ENCODE results near the gene CHTF18. TPM values are rescaled to one million over a fixed set of nuclear protein-coding genes. Genes with fewer than 3 reads are reported as not detected.

CHTF18 gene
- polyA plus RNA-seq, 4 donors: 5.6 to 24.6 (median 13.5) TPM

DNA sequence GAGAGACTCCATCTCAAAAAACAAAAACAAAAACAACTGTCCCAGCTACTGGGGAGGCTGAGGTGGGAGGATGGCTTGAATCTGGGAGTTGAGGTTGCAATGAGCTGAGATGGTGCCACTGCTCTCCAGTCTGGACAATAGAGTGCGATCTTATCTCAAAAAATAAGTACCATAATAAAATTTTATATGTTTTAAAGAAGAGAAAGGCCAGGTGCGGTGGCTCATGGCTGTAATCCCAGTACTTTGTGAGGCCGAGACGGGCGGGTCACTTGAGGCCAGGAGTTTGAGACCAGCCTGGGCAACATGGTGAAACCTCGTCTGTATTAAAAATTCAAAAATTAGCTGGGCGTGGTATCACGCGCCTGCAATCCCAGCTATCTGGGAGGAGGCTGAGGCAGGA, 11.6 kb upstream of the CHTF18 start:
- Histone ChIP-seq H3K36me3 (ENCODE audit: control insufficient read depth in 3 of 3, insufficient read depth in 2 of 3, low read depth in 1 of 3, low read length in 3 of 3) (no peaks in the 10 kb centered on the region), H3K4me1 (ENCODE audit: control insufficient read depth in 3 of 3, insufficient read depth in 2 of 3, low read depth in 1 of 3, low read length in 2 of 3) (no peaks in the 10 kb centered on the region), H3K27me3 (ENCODE audit: control insufficient read depth in 3 of 3, insufficient read depth in 3 of 3, low read length in 3 of 3) (peaks cover 2 to 5% (median 3%) of the 10 kb centered on the region in 3 donors), H3K9me3 (ENCODE audit: control insufficient read depth in 2 of 2, insufficient read depth in 1 of 2, low read depth in 1 of 2, low read length in 1 of 2) (no peaks in the 10 kb centered on the region), H3K4me3 (ENCODE audit: low read depth in 1 of 3, low read length in 3 of 3) (no peak overlapping the region), H3K27ac (ENCODE audit: low read depth in 1 of 3, low read length in 2 of 3) (no peak overlapping the region)
- no peak for DNase-seq
- WGBS, 3 donors: 40 to 75% (median 46%) methylated on average over 9 of the region's 9 CpGs
- no peak for FAIRE-seq

DNA sequence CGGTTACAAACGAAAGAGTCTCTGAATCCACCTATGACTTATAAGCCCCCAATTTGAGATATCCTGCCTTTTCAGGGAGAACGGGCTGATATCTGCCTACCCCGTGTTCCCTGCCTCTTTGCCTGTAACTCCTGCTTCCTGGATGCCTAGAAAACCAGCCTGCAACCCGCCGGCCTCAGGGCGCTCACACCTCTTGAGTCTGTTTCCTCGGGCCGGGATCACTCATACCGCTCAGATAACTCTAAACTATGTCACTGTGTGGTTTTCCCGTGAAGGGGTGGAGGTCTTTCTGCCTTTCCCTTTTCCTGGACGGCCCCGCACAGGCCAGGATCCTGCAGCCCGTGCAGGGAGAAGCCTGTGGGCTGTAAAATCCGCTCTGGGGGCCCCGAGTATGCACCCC, 10.6 kb upstream of the CHTF18 start:
- Histone ChIP-seq H3K27ac (ENCODE audit: low read depth in 1 of 3, low read length in 2 of 3) (no peak overlapping the region), H3K36me3 (ENCODE audit: control insufficient read depth in 3 of 3, insufficient read depth in 2 of 3, low read depth in 1 of 3, low read length in 3 of 3) (no peaks in the 10 kb centered on the region), H3K9me3 (ENCODE audit: control insufficient read depth in 2 of 2, insufficient read depth in 1 of 2, low read depth in 1 of 2, low read length in 1 of 2) (no peaks in the 10 kb centered on the region), H3K4me1 (ENCODE audit: control insufficient read depth in 3 of 3, insufficient read depth in 2 of 3, low read depth in 1 of 3, low read length in 2 of 3) (peaks cover 0 to under 1% (median 0%) of the 10 kb centered on the region in 3 donors), H3K4me3 (ENCODE audit: low read depth in 1 of 3, low read length in 3 of 3) (no peak overlapping the region), H3K27me3 (ENCODE audit: control insufficient read depth in 3 of 3, insufficient read depth in 3 of 3, low read length in 3 of 3) (peaks cover 2 to 5% (median 3%) of the 10 kb centered on the region in 3 donors)
- WGBS, 3 donors: 18 to 24% (median 20%) methylated on average over 16 of the region's 16 CpGs
- FAIRE-seq (no peak), DNase-seq (no peak)

DNA sequence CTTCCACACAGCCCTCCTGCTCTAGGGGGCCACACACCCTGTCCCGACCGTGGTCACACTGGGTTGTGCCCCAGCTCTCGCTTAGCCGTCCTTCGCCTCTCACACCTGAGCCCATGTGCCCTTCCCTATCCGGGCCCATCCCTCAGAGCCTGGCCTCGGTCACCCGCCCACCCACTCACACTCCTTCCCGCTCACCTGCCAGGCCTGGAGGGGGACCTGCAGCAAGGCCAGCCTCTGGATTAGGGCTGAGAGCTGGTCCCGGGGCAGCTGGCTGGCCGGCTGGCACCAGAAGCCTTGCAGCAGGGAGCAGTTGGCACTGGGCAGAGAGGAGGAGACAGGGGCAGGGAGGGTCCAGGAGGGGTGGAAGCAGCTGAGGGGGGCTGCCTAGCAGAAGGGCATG, 10.0 kb upstream of the CHTF18 start:
- Histone ChIP-seq H3K36me3 (ENCODE audit: control insufficient read depth in 3 of 3, insufficient read depth in 2 of 3, low read depth in 1 of 3, low read length in 3 of 3) (no peaks in the 10 kb centered on the region), H3K4me3 (ENCODE audit: low read depth in 1 of 3, low read length in 3 of 3) (no peak overlapping the region), H3K9me3 (ENCODE audit: control insufficient read depth in 2 of 2, insufficient read depth in 1 of 2, low read depth in 1 of 2, low read length in 1 of 2) (no peaks in the 10 kb centered on the region), H3K27me3 (ENCODE audit: control insufficient read depth in 3 of 3, insufficient read depth in 3 of 3, low read length in 3 of 3) (peaks cover 2 to 5% (median 3%) of the 10 kb centered on the region in 3 donors), H3K4me1 (ENCODE audit: control insufficient read depth in 3 of 3, insufficient read depth in 2 of 3, low read depth in 1 of 3, low read length in 2 of 3) (peaks cover 0 to 7% (median 0%) of the 10 kb centered on the region in 3 donors), H3K27ac (ENCODE audit: low read depth in 1 of 3, low read length in 2 of 3) (no peak overlapping the region)
- no peak for FAIRE-seq
- DNase-seq: no peak
- WGBS, 3 donors: 65 to 78% (median 76%) methylated on average over 11 of the region's 11 CpGs

DNA sequence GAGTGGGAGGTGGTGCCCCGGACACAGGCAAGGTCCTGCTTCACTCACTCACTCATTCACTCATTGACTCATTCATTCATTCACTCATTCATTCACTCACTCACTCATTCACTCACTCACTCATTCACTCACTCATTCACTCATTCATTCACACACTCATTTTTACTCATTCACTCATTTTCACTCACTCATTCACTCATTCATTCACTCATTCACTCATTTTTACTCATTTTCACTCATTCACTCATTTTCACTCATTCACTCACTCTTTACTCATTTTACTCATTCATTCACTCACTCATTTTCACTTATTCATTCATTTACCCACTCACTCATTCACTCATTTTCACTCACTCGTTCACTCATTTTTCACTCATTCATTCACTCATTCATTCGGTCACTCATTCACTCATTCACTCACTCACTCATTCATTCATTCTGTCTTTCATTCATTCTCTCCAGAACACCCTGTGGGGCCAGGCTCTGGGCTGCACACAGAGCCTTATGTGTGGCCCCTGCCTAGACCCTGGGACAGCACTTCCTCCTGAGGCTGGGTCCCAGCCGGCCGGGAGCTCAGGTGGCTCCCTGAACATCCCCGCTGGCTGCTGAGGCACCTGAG, 9.4 kb upstream of the CHTF18 start:
- H3K27ac ChIP-seq (ENCODE audit: low read depth in 1 of 3, low read length in 2 of 3): no peak overlapping the region
- H3K27me3 ChIP-seq (ENCODE audit: control insufficient read depth in 3 of 3, insufficient read depth in 3 of 3, low read length in 3 of 3): peaks cover 2 to 5% (median 3%) of the 10 kb centered on the region in 3 donors
- H3K36me3 ChIP-seq (ENCODE audit: control insufficient read depth in 3 of 3, insufficient read depth in 2 of 3, low read depth in 1 of 3, low read length in 3 of 3): no peaks in the 10 kb centered on the region
- FAIRE-seq (no peak), DNase-seq (no peak)
- no peak overlapping the region for H3K4me3 ChIP-seq (ENCODE audit: low read depth in 1 of 3, low read length in 3 of 3)
- 75 to 88% (median 81%) methylated on average over 6 of the region's 6 CpGs for WGBS, 3 donors
- H3K4me1 ChIP-seq (ENCODE audit: control insufficient read depth in 3 of 3, insufficient read depth in 2 of 3, low read depth in 1 of 3, low read length in 2 of 3): peaks cover 0 to 7% (median 0%) of the 10 kb centered on the region in 3 donors
- H3K9me3 ChIP-seq (ENCODE audit: control insufficient read depth in 2 of 2, insufficient read depth in 1 of 2, low read depth in 1 of 2, low read length in 1 of 2): no peaks in the 10 kb centered on the region

DNA sequence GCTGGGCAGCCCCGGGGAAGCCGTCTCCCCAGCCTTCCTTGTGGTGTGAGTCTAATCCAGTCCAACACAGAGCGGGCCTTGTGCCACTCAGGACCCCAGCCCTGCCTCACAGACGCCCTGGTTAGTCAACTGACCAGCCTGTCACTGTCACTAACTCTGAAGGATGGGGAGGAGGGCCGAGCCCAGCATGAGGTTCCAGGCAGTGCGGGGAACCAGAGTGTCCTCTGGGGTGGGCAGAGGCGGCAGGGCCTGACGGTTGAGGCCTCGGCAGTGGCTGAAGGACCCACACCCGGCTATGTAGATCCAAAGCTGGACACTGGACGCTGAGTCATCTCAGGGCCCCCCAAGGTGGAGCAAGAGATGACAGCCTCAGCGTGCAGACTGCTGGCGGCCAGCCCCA, 8.9 kb upstream of the CHTF18 start:
- no peak overlapping the region for H3K27ac ChIP-seq (ENCODE audit: low read depth in 1 of 3, low read length in 2 of 3)
- peaks cover 0 to 2% (median 0%) of the 10 kb centered on the region in 3 donors for H3K36me3 ChIP-seq (ENCODE audit: control insufficient read depth in 3 of 3, insufficient read depth in 2 of 3, low read depth in 1 of 3, low read length in 3 of 3)
- DNase-seq (no peak), FAIRE-seq (no peak)
- peaks cover 2 to 5% (median 3%) of the 10 kb centered on the region in 3 donors for H3K27me3 ChIP-seq (ENCODE audit: control insufficient read depth in 3 of 3, insufficient read depth in 3 of 3, low read length in 3 of 3)
- peaks cover 0 to 7% (median 0%) of the 10 kb centered on the region in 3 donors for H3K4me1 ChIP-seq (ENCODE audit: control insufficient read depth in 3 of 3, insufficient read depth in 2 of 3, low read depth in 1 of 3, low read length in 2 of 3)
- H3K4me3 ChIP-seq (ENCODE audit: low read depth in 1 of 3, low read length in 3 of 3): no peak overlapping the region
- no peaks in the 10 kb centered on the region for H3K9me3 ChIP-seq (ENCODE audit: control insufficient read depth in 2 of 2, insufficient read depth in 1 of 2, low read depth in 1 of 2, low read length in 1 of 2)
- whole genome bisulfite sequencing, 3 donors: 71 to 73% (median 72%) methylated on average over 12 to 13 of the region's 13 CpGs

DNA sequence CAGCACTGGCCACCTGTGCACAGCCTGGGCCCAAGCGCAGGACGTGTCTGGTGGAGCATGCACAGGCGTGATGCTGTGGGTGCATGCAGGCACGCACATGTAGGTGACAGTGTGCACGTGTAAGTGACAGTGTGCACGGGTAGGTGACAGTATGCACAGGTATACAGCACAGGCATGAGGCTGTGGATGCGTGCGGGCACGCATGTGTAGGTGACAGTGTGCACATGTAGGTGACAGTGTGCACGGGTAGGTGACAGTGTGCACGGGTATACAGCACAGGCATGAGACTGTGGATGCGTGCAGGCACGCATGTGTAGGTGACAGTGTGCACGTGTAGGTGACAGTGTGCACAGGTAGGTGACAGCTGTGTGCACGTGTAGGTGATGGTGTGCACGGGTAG, 8.1 kb upstream of the CHTF18 start:
- H3K4me3 ChIP-seq (ENCODE audit: low read depth in 1 of 3, low read length in 3 of 3): no peak overlapping the region
- H3K36me3 ChIP-seq (ENCODE audit: control insufficient read depth in 3 of 3, insufficient read depth in 2 of 3, low read depth in 1 of 3, low read length in 3 of 3): peaks cover 0 to 10% (median 0%) of the 10 kb centered on the region in 3 donors
- 90 to 92% (median 91%) methylated on average over 16 of the region's 16 CpGs for WGBS, 3 donors
- DNase-seq: no peak
- FAIRE-seq: no peak
- H3K9me3 ChIP-seq (ENCODE audit: control insufficient read depth in 2 of 2, insufficient read depth in 1 of 2, low read depth in 1 of 2, low read length in 1 of 2): no peaks in the 10 kb centered on the region
- H3K4me1 ChIP-seq (ENCODE audit: control insufficient read depth in 3 of 3, insufficient read depth in 2 of 3, low read depth in 1 of 3, low read length in 2 of 3): peaks cover 0 to 7% (median 0%) of the 10 kb centered on the region in 3 donors
- H3K27ac ChIP-seq (ENCODE audit: low read depth in 1 of 3, low read length in 2 of 3): no peak overlapping the region
- peaks cover 2 to 5% (median 3%) of the 10 kb centered on the region in 3 donors for H3K27me3 ChIP-seq (ENCODE audit: control insufficient read depth in 3 of 3, insufficient read depth in 3 of 3, low read length in 3 of 3)

DNA sequence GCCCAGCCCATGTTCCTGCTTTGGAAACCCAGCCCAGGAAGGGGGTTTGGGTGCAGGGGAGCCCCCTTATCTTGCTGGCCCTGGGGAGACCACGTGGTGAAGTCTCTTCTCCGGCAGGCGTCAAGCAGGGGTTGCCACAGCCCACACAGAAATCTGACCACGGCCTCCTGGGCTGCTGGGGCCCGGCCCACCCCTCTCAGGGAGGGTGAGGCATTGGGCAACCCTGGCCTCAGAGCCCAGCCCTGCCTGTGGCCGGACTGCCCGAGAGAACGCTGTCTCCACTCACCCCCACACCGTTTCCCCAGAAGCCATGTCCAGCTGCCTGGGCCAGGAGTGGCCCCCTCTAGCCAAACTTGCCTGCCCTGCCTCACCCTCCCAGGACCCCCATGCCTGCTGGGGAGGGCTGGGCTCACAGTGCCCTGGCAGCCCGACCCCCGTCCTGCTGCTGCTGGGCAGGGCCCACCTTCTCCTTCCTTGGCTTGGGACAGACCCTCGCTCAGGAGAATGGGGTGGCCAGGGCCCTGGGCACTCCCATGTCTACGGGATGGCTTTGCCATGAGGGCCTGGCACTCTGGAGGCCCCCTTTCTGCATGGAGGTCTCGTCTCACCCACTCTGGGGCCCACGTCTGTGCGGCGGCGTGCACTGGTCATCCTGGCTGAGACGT, 6.9 kb upstream of the CHTF18 start:
- H3K27ac ChIP-seq (ENCODE audit: low read depth in 1 of 3, low read length in 2 of 3): no peak overlapping the region
- H3K27me3 ChIP-seq (ENCODE audit: control insufficient read depth in 3 of 3, insufficient read depth in 3 of 3, low read length in 3 of 3): peaks cover 0 to 3% (median 2%) of the 10 kb centered on the region in 3 donors
- no peak overlapping the region for H3K4me3 ChIP-seq (ENCODE audit: low read depth in 1 of 3, low read length in 3 of 3)
- FAIRE-seq: no peak
- no peak for DNase-seq
- 63 to 73% (median 70%) methylated on average over 15 to 19 of the region's 19 CpGs for WGBS, 3 donors
- peaks cover 0 to 7% (median 0%) of the 10 kb centered on the region in 3 donors for H3K4me1 ChIP-seq (ENCODE audit: control insufficient read depth in 3 of 3, insufficient read depth in 2 of 3, low read depth in 1 of 3, low read length in 2 of 3)
- H3K36me3 ChIP-seq (ENCODE audit: control insufficient read depth in 3 of 3, insufficient read depth in 2 of 3, low read depth in 1 of 3, low read length in 3 of 3): peaks cover 0 to 22% (median 0%) of the 10 kb centered on the region in 3 donors
- H3K9me3 ChIP-seq (ENCODE audit: control insufficient read depth in 2 of 2, insufficient read depth in 1 of 2, low read depth in 1 of 2, low read length in 1 of 2): no peaks in the 10 kb centered on the region

DNA sequence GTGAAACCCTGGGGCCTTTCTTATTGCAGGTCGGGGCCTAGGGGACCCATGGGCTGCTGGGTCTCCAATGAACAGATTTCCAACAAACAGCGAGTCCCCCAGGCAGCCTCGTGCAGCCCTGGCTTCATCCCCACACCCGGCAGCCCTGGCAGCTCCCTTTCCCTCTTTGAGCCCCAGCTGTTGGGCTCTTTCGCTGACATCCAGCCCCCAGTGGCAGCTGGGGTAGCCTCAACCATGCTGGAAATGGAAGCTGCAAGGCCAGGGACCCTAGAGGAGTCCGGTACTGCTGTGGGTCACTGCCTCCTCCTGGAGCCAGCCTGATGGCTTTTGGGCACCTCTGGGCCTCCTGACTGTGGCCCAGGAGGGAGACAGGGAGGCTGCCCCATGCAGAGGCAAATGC, 6.2 kb upstream of the CHTF18 start:
- H3K27ac ChIP-seq (ENCODE audit: low read depth in 1 of 3, low read length in 2 of 3): no peak overlapping the region
- H3K4me1 ChIP-seq (ENCODE audit: control insufficient read depth in 3 of 3, insufficient read depth in 2 of 3, low read depth in 1 of 3, low read length in 2 of 3): peaks cover 0 to 11% (median 0%) of the 10 kb centered on the region in 3 donors

More for the DNA sequence above, 6.2 kb upstream of the CHTF18 start:
- DNase-seq (no peak), FAIRE-seq (no peak)
- WGBS, 3 donors: 34 to 49% (median 35%) methylated on average over 6 of the region's 6 CpGs
- peaks cover 0 to 3% (median 2%) of the 10 kb centered on the region in 3 donors for H3K27me3 ChIP-seq (ENCODE audit: control insufficient read depth in 3 of 3, insufficient read depth in 3 of 3, low read length in 3 of 3)
- H3K36me3 ChIP-seq (ENCODE audit: control insufficient read depth in 3 of 3, insufficient read depth in 2 of 3, low read depth in 1 of 3, low read length in 3 of 3): peaks cover 0 to 29% (median 0%) of the 10 kb centered on the region in 3 donors
- no peak overlapping the region for H3K4me3 ChIP-seq (ENCODE audit: low read depth in 1 of 3, low read length in 3 of 3)
- no peaks in the 10 kb centered on the region for H3K9me3 ChIP-seq (ENCODE audit: control insufficient read depth in 2 of 2, insufficient read depth in 1 of 2, low read depth in 1 of 2, low read length in 1 of 2)

Measured in small intestine (tissue), 7 donors.